A673 (cell line): ENCODE measurements around the gene AMOTL1.

Source experiments
- EZH2 ChIP-seq: fragments of 200-600 bp; sonication (generic); IDR thresholded peaks from 2 replicates; pipeline ENCODE4 v1.6.1; 2017; ENCODE audit warnings: borderline replicate concordance, low read depth, mild to moderate bottlenecking, mixed read lengths, antibody characterized with exemption, low read length; ENCODE audit not compliant: poor library complexity, severe bottlenecking
- TF ChIP-seq, protein P1 (sequence below): fragments of 300-800, 200-600 bp; sonication (generic); conservative IDR thresholded peaks from 2 replicates; pipeline ENCODE4 v1.5.1; 2017; ENCODE audit warnings: low read depth, mild to moderate bottlenecking, antibody characterized with exemption, low read length, moderate library complexity, mixed read lengths

DNA sequence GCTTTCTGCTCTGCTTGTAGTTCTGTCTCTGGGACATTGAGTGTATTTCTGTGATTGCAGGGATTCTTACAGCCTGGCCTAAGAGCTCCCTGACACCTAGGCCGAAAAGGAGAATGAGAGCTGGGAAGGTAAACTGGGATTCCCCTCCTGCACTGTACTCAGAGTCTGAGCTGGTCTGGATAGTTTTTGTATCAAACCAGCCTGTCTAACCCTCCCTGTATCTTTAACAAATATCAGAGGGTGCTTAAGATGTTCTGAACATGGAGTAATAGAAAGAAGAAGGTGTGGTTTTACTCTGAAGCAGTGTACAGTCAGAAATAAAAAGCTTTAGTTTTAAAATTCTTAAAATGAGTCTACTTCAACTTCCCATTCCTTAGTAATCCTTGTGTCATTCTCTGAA lies 57.3 kb downstream of the AMOTL1 start:
- TF ChIP-seq, protein P1, sequence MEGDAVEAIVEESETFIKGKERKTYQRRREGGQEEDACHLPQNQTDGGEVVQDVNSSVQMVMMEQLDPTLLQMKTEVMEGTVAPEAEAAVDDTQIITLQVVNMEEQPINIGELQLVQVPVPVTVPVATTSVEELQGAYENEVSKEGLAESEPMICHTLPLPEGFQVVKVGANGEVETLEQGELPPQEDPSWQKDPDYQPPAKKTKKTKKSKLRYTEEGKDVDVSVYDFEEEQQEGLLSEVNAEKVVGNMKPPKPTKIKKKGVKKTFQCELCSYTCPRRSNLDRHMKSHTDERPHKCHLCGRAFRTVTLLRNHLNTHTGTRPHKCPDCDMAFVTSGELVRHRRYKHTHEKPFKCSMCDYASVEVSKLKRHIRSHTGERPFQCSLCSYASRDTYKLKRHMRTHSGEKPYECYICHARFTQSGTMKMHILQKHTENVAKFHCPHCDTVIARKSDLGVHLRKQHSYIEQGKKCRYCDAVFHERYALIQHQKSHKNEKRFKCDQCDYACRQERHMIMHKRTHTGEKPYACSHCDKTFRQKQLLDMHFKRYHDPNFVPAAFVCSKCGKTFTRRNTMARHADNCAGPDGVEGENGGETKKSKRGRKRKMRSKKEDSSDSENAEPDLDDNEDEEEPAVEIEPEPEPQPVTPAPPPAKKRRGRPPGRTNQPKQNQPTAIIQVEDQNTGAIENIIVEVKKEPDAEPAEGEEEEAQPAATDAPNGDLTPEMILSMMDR = no peak
- TF ChIP-seq EZH2 = no peak
